RWPE2 (cell line): ENCODE results near the gene ALKBH8.

Source experiments
- ATAC-seq: fragments of 200-7000 bp; cut with Tn5 transposase; 3 replicates; pipeline ENCODE4 v1.9.1; 2021; ENCODE audit warnings: low read depth
- DNase-seq: peaks from one replicate; pipeline ENCODE4 v3.0.0-alpha.2; 2020; ENCODE audit warnings: low spot score
- H3K27ac ChIP-seq: fragments of 450-650 bp; 2 replicates; pipeline ENCODE4 v1.5.1; 2017; ENCODE audit warnings: mild to moderate bottlenecking; ENCODE audit not compliant: poor library complexity, severe bottlenecking
- H3K27me3 ChIP-seq: fragments of 250-450 bp; sonication (Bioruptor Pico); 2 replicates; pipeline ENCODE4 v1.5.1; 2021; ENCODE audit warnings: mild to moderate bottlenecking, moderate library complexity; ENCODE audit not compliant: insufficient read depth, poor library complexity, severe bottlenecking
- H3K36me3 ChIP-seq: fragments of 250-450 bp; sonication (Bioruptor Pico); 2 replicates; pipeline ENCODE4 v1.5.1; 2020; ENCODE audit warnings: low read depth, mild to moderate bottlenecking, moderate library complexity
- H3K4me1 ChIP-seq: fragments of 250-450 bp; sonication (Bioruptor Pico); 2 replicates; pipeline ENCODE4 v1.5.1; 2021; ENCODE audit warnings: mild to moderate bottlenecking, moderate library complexity; ENCODE audit not compliant: insufficient read depth, poor library complexity, severe bottlenecking
- H3K4me3 ChIP-seq: fragments of 250-450 bp; sonication (Bioruptor Pico); 2 replicates; pipeline ENCODE4 v1.5.1; 2021; ENCODE audit warnings: mild to moderate bottlenecking, moderate library complexity; ENCODE audit not compliant: severe bottlenecking
- H3K9me3 ChIP-seq: fragments of 250-450 bp; sonication (Bioruptor Pico); 2 replicates; pipeline ENCODE4 v1.5.1; 2021; ENCODE audit warnings: mild to moderate bottlenecking, moderate library complexity; ENCODE audit not compliant: severe bottlenecking
- CTCF ChIP-seq: fragments of 450-650 bp; IDR thresholded peaks from one replicate; pipeline ENCODE4 v1.5.1; 2017; ENCODE audit warnings: mild to moderate bottlenecking, moderate library complexity; ENCODE audit not compliant: poor library complexity, severe bottlenecking

ALKBH8 gene

GRCh38 chr11:107561688-107562087, 3.8 kb downstream of the ALKBH8 start:
- ATAC-seq: no peak
- H3K27me3 ChIP-seq: no peaks in the 10 kb centered on the region
- no peak for DNase-seq
- H3K4me1 ChIP-seq: peaks cover 31% of the 10 kb centered on the region
- no peak overlapping the region for H3K4me3 ChIP-seq
- H3K36me3 ChIP-seq: peaks cover 16% of the 10 kb centered on the region
- no peak for TF ChIP-seq CTCF
- H3K27ac ChIP-seq: peak overlapping the region; percentile 85
- no peaks in the 10 kb centered on the region for H3K9me3 ChIP-seq

- DNase-seq: no peak
- ATAC-seq: no peak
- Histone ChIP-seq H3K27me3 (no peaks in the 10 kb centered on the region), H3K9me3 (no peaks in the 10 kb centered on the region), H3K27ac (no peak overlapping the region), H3K36me3 (peaks cover 50% of the 10 kb centered on the region), H3K4me3 (no peak overlapping the region), H3K4me1 (peaks cover 9% of the 10 kb centered on the region)
- TF ChIP-seq CTCF: no peak
Observed at GRCh38 chr11:107550304-107550703, 15.2 kb downstream of the ALKBH8 start.

- TF ChIP-seq CTCF: no peak
- ATAC-seq (no peak), DNase-seq (no peak)
- no peaks in the 10 kb centered on the region for H3K27me3 ChIP-seq
- H3K4me1 ChIP-seq: peaks cover 11% of the 10 kb centered on the region
- H3K27ac ChIP-seq: no peak overlapping the region
- no peaks in the 10 kb centered on the region for H3K9me3 ChIP-seq
- H3K36me3 ChIP-seq: peaks cover 46% of the 10 kb centered on the region
- no peak overlapping the region for H3K4me3 ChIP-seq
Observed at GRCh38 chr11:107549954-107550285, 15.6 kb downstream of the ALKBH8 start.

GRCh38 chr11:107549253-107549953, 16.1 kb downstream of the ALKBH8 start:
- peak; percentile 93 for TF ChIP-seq CTCF
- H3K4me3 ChIP-seq: no peak overlapping the region
- ATAC-seq (no peak), DNase-seq (no peak)
- H3K27me3 ChIP-seq: no peaks in the 10 kb centered on the region
- peaks cover 16% of the 10 kb centered on the region for H3K4me1 ChIP-seq
- peaks cover 41% of the 10 kb centered on the region for H3K36me3 ChIP-seq
- no peaks in the 10 kb centered on the region for H3K9me3 ChIP-seq
- H3K27ac ChIP-seq: no peak overlapping the region

- TF ChIP-seq CTCF: no peak
- Histone ChIP-seq H3K4me3 (no peak overlapping the region), H3K4me1 (peaks cover 20% of the 10 kb centered on the region), H3K9me3 (no peaks in the 10 kb centered on the region), H3K27me3 (no peaks in the 10 kb centered on the region), H3K27ac (no peak overlapping the region), H3K36me3 (peaks cover 26% of the 10 kb centered on the region)
- ATAC-seq (no peak), DNase-seq (no peak)
Observed at GRCh38 chr11:107547961-107548360, 17.6 kb downstream of the ALKBH8 start.
